Body of pancreas (tissue), 4 donors: Measurements from ENCODE around the gene FAM90A1.

Source experiments
- POLR2A ChIP-seq, 3 donors: fragments of 450-650 bp; IDR thresholded peaks; one replicate each; pipeline ENCODE4 v1.6.1; 2016; ENCODE audit warnings: antibody characterized with exemption in 3 of 3, mild to moderate bottlenecking in 2 of 3
- TF ChIP-seq, protein P1 (sequence below), 7 experiments: fragments of 450-650 bp in 4 of 7; fragments of 200-600 bp in 3 of 7; sonication (generic) in 3 of 7; IDR thresholded peaks; one replicate each; pipeline ENCODE4 v1.5.1; 2016 to 2019; ENCODE audit warnings: antibody characterized with exemption in 7 of 7

DNA sequence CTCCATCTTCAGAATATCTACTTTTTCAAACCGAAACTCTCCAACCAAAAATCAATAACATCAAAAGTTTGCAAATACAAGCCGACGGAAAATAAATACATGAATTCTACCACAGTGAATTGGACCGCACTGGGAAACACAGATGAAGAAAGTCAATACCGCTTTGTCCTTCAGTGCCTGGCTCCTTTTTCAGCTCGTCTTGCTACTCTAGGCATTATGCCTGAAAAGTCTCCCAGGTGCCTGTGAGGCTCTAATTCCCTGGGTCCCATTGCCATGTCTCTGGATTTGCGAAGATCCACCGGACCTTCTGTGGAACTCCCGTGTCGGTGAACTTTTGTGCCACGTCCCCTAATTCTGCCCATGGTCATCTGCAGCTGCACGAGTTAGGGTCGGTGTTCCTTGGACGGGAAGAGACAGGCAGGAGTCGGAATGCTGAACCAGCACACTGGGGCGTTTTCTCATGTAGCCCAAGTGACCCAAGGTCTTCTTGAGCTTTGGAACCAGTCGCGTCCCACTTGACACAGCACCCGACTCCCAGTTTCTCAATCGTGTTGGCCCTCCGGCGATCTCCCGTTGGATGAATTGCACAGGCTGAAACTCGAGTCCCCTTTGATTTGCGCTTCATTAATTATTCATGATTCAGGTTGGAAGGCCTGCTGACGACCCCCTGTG lies 8.6 kb downstream of the FAM90A1 start:
- TF ChIP-seq, protein P1, sequence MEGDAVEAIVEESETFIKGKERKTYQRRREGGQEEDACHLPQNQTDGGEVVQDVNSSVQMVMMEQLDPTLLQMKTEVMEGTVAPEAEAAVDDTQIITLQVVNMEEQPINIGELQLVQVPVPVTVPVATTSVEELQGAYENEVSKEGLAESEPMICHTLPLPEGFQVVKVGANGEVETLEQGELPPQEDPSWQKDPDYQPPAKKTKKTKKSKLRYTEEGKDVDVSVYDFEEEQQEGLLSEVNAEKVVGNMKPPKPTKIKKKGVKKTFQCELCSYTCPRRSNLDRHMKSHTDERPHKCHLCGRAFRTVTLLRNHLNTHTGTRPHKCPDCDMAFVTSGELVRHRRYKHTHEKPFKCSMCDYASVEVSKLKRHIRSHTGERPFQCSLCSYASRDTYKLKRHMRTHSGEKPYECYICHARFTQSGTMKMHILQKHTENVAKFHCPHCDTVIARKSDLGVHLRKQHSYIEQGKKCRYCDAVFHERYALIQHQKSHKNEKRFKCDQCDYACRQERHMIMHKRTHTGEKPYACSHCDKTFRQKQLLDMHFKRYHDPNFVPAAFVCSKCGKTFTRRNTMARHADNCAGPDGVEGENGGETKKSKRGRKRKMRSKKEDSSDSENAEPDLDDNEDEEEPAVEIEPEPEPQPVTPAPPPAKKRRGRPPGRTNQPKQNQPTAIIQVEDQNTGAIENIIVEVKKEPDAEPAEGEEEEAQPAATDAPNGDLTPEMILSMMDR (IDR thresholded peaks at IDR 0.05), result peak in 1 of 7 experiments; percentile 17
- TF ChIP-seq POLR2A (IDR thresholded peaks at IDR 0.05), result peak in 1 of 3 donors; percentile 12
